K562 (cell line): ENCODE measurements around the gene ETNK2. TPM values are rescaled to one million over a fixed set of nuclear protein-coding genes. Genes with fewer than 3 reads are reported as not detected.

ENCODE experiments used
- ATAC-seq: fragments of 200-7000 bp; cut with Tn5 transposase; 3 replicates; pipeline ENCODE4 v1.9.1; 2020; ENCODE audit warnings: moderate library complexity
- BruUV-seq: library from RNA; stranded (reverse); fragments of 400-500 nt; replicated peaks from 2 replicates; lab custom pipeline; 2021; lab: Mats Ljungman, UMichigan
- CTCF ChIA-PET: fragments of 300-600 bp; formaldehyde crosslinking; extraction: SDS; loops from one replicate; lab custom pipeline; 2021; ENCODE audit warnings: low intra/inter-chr PET ratio; lab: Yijun Ruan, JAX
- POLR2A ChIA-PET: fragments of 300-600, 350-650 bp; sonication (Branson Sonifier 250); formaldehyde crosslinking; extraction: SDS; loops from one replicate; lab custom pipeline; 2021; ENCODE audit warnings: antibody characterized with exemption, inconsistent platforms; lab: Yijun Ruan, JAX
- DNase-seq, 4 experiments: peaks; one replicate each; pipeline versions ENCODE4 v3.0.0 to v3.0.0-alpha.2; 2011 to 2018; ENCODE audit warnings: low spot score in 3 of 4, mixed read lengths in 3 of 4; ENCODE audit errors: extremely low read depth in 1 of 4
- FAIRE-seq: peaks from 2 replicates; lab custom pipeline; 2011; peaks lifted over from hg19 to GRCh38; lab: Jason Lieb, UNC
- H2AFZ ChIP-seq: 2 replicates; pipeline ENCODE4 v1.6.0; 2011; ENCODE audit warnings: low read depth, low read length, control low read depth, inconsistent platforms
- H3K27ac ChIP-seq: fragments of 200-600 bp; 3 replicates; pipeline ENCODE4 v1.8.0; 2011; ENCODE audit warnings: low read depth, mild to moderate bottlenecking, control low read depth, inconsistent platforms, low read length, moderate library complexity, mixed read lengths; ENCODE audit errors: extremely low read depth
- H3K27me3 ChIP-seq, 2 experiments: fragments of 300-600 bp in 1 of 2; 2 replicates in 1 of 2; 3 replicates in 1 of 2; pipeline versions ENCODE4 v1.6.0 to v1.8.0; 2011; ENCODE audit warnings: inconsistent platforms in 2 of 2, low read length in 2 of 2, mild to moderate bottlenecking in 1 of 2, mixed read lengths in 1 of 2, moderate library complexity in 1 of 2; ENCODE audit not compliant: control insufficient read depth in 2 of 2, insufficient read depth in 2 of 2
- H3K36me3 ChIP-seq: fragments of 300-600 bp; 3 replicates; pipeline ENCODE4 v1.8.0; 2011; ENCODE audit warnings: mild to moderate bottlenecking, low read length, inconsistent platforms; ENCODE audit not compliant: control insufficient read depth, insufficient read depth
- H3K4me1 ChIP-seq, 2 experiments: fragments of 200-600 bp in 1 of 2; replicated peaks in 1 of 2; 2 replicates in 1 of 2; 3 replicates in 1 of 2; pipeline versions ENCODE4 v1.5.1 to v1.8.0; 2011; ENCODE audit warnings: inconsistent platforms in 2 of 2, low read length in 2 of 2, mild to moderate bottlenecking in 1 of 2, mixed read lengths in 1 of 2, moderate library complexity in 1 of 2; ENCODE audit not compliant: control insufficient read depth in 2 of 2, insufficient read depth in 2 of 2
- H3K4me2 ChIP-seq: 2 replicates; pipeline ENCODE4 v1.6.1; 2011; ENCODE audit warnings: low read length, control low read depth, inconsistent platforms, mixed read lengths; ENCODE audit not compliant: insufficient read depth
- H3K4me3 ChIP-seq: fragments of 200-600 bp; sonication (generic), shearing (Covaris generic); 2 replicates; pipeline ENCODE4 v1.5.1; 2016; ENCODE audit warnings: control low read depth, inconsistent platforms
- H3K79me2 ChIP-seq: fragments of 200-600 bp; 3 replicates; pipeline ENCODE4 v1.8.0; 2011; ENCODE audit warnings: low read length, inconsistent platforms; ENCODE audit not compliant: control insufficient read depth, insufficient read depth
- H3K9ac ChIP-seq, 2 experiments: 2 replicates each; pipeline versions ENCODE4 v1.6.0 to v1.6.1; 2011; ENCODE audit warnings: low read depth in 2 of 2, low read length in 2 of 2, control low read depth in 1 of 2, inconsistent platforms in 1 of 2, mild to moderate bottlenecking in 1 of 2, mixed read lengths in 1 of 2; ENCODE audit not compliant: insufficient read depth in 1 of 2
- H3K9me1 ChIP-seq: one replicate; pipeline ENCODE4 v1.6.0; 2011; ENCODE audit warnings: inconsistent platforms, mild to moderate bottlenecking, low read length, moderate library complexity; ENCODE audit not compliant: control insufficient read depth, insufficient read depth
- H3K9me3 ChIP-seq: replicated peaks from 2 replicates; pipeline ENCODE4 v1.5.1; 2011; ENCODE audit warnings: low read depth, low read length, inconsistent platforms; ENCODE audit not compliant: control insufficient read depth, insufficient read depth
- H4K20me1 ChIP-seq: replicated peaks from 2 replicates; pipeline ENCODE4 v1.6.1; 2011; ENCODE audit warnings: low read length, inconsistent platforms, mixed read lengths; ENCODE audit not compliant: control insufficient read depth, insufficient read depth
- CTBP1 ChIP-seq: fragments of 450-650 bp; IDR thresholded peaks from 2 replicates; pipeline ENCODE4 v1.6.1; 2016; ENCODE audit warnings: borderline replicate concordance
- DDX20 ChIP-seq: fragments of 450-650 bp; IDR thresholded peaks from 2 replicates; pipeline ENCODE4 v1.6.1; 2016; ENCODE audit warnings: missing genetic modification characterization, low read depth, mild to moderate bottlenecking, missing compliant biosample characterization, moderate library complexity
- HIVEP1 ChIP-seq: fragments of 250-450 bp; sonication (Bioruptor Pico); IDR thresholded peaks from 2 replicates; pipeline ENCODE4 v1.4.0; 2020; ENCODE audit warnings: mild to moderate bottlenecking
- HNRNPH1 ChIP-seq: fragments of 200-400 bp; formaldehyde crosslinking; optimal IDR thresholded peaks from 2 replicates; pipeline ENCODE3; 2017; ENCODE audit warnings: low read depth, mild to moderate bottlenecking, low read length, moderate library complexity
- HNRNPL ChIP-seq: fragments of 200-400 bp; formaldehyde crosslinking; IDR thresholded peaks from 2 replicates; pipeline ENCODE4 v1.6.1; 2017; ENCODE audit warnings: low read depth, mild to moderate bottlenecking, low read length
- MIER1 ChIP-seq: fragments of 450-650 bp; IDR thresholded peaks from 2 replicates; pipeline ENCODE4 v1.6.1; 2016; ENCODE audit warnings: antibody characterized with exemption, mild to moderate bottlenecking, low read depth
- PHF20 ChIP-seq: fragments of 450-650 bp; IDR thresholded peaks from 2 replicates; pipeline ENCODE4 v1.6.1; 2018; ENCODE audit not compliant: partially characterized antibody
- POLR2B ChIP-seq: fragments of 450-650 bp; IDR thresholded peaks from 2 replicates; pipeline ENCODE4 v1.6.1; 2018; ENCODE audit warnings: low read depth; ENCODE audit not compliant: partially characterized antibody
- TRIM28 ChIP-seq: fragments of 450-650 bp; IDR thresholded peaks from 2 replicates; pipeline ENCODE4 v1.6.1; 2017
- U2AF1 ChIP-seq: fragments of 200-400 bp; formaldehyde crosslinking; optimal IDR thresholded peaks from 2 replicates; pipeline ENCODE3; 2017; ENCODE audit warnings: mild to moderate bottlenecking, low read depth, low read length, moderate library complexity
- ZKSCAN8 ChIP-seq: fragments of 200-800 bp; sonication (Bioruptor generic); IDR thresholded peaks from 2 replicates; pipeline ENCODE4 v1.6.1; 2016; ENCODE audit warnings: missing genetic modification characterization, missing compliant biosample characterization
- ZNF23 ChIP-seq: fragments of 250-450 bp; sonication (Bioruptor Pico); IDR thresholded peaks from 2 replicates; pipeline ENCODE4 v1.4.0; 2020; ENCODE audit warnings: mild to moderate bottlenecking
- ZNF507 ChIP-seq: conservative IDR thresholded peaks from 2 replicates; pipeline ENCODE4 v1.6.1; 2017; ENCODE audit warnings: missing genetic modification characterization, missing compliant biosample characterization
- ZNF586 ChIP-seq: fragments of 450-650 bp; formaldehyde crosslinking; conservative IDR thresholded peaks from 2 replicates; pipeline ENCODE4 v1.4.0; 2020; ENCODE audit warnings: mild to moderate bottlenecking, moderate library complexity
- WGBS: fragments of 100-300 bp; shearing (Covaris generic); methylation state at CpG from one replicate; pipeline ENCODE4 v1.1.6; 2016; ENCODE audit warnings: low coverage, mixed read lengths; ENCODE audit not compliant: insufficient coverage; ENCODE audit errors: missing lambda C conversion rate; 5-methylcytosine and 5-hydroxymethylcytosine counted together
- in situ Hi-C: fragments of 300-500 bp; cut with MboI; formaldehyde crosslinking; loops from 4 replicates; pipeline ENCODE4 v1.15.0; 2018; ENCODE audit warnings: inconsistent platforms, mixed read lengths
- intact Hi-C: fragments of 100-400 bp; cut with micrococcal nuclease; formaldehyde crosslinking; loops from 2 replicates; pipeline ENCODE4 v1.14.2; 2022
- polyA plus RNA-seq, 8 experiments: library from polyadenylated mRNA; depleted of rRNA in 4 of 8; stranded (reverse) in 5 of 8; unstranded in 3 of 8; fragments of >200 nt; fragmentation: Nextera tagmentation in 2 of 8; fragmentation: Illumina TruSeq in 1 of 8; extraction: Ambion mirVana in 2 of 8; extraction: Trizol in 1 of 8; gene quantifications; 2 replicates each; pipeline versions ENCODE4 v1.2.1 to v1.2.3, GENCODE V29; 2011 to 2014; ENCODE audit warnings: inconsistent platforms in 1 of 8, missing spikeins in 1 of 8
- total RNA-seq, 7 experiments: library from RNA; depleted of rRNA in 6 of 7; stranded (reverse); fragments of >200 nt in 6 of 7; fragmentation: Illumina TruSeq in 2 of 7; extraction: Trizol in 2 of 7; gene quantifications; 2 replicates each; pipeline versions ENCODE4 v1.2.1 to v1.2.3, GENCODE V29; 2011 to 2021; ENCODE audit warnings: low replicate concordance in 1 of 7
- TF ChIP-seq, protein P1 (sequence below): fragments of 250-450 bp; sonication (Bioruptor Pico); IDR thresholded peaks from 2 replicates; pipeline ENCODE4 v1.8.0; 2021; ENCODE audit warnings: borderline replicate concordance, mild to moderate bottlenecking, moderate library complexity; ENCODE audit not compliant: poor library complexity, severe bottlenecking
- TF ChIP-seq, protein P2 (sequence below), 2 experiments: fragments of 450-650 bp; IDR thresholded peaks; 2 replicates each; pipeline ENCODE4 v1.6.1; 2016; ENCODE audit warnings: mild to moderate bottlenecking in 2 of 2, borderline replicate concordance in 1 of 2, low read depth in 1 of 2, moderate library complexity in 1 of 2

The ETNK2 gene
- total and polyA plus RNA-seq, 9 of the 15 experiments (the other 6 are each of a cell fraction or from before 2014, with no cell fraction given), result 0.03 to 0.38 (median 0.13) TPM; not detected in 4

DNA sequence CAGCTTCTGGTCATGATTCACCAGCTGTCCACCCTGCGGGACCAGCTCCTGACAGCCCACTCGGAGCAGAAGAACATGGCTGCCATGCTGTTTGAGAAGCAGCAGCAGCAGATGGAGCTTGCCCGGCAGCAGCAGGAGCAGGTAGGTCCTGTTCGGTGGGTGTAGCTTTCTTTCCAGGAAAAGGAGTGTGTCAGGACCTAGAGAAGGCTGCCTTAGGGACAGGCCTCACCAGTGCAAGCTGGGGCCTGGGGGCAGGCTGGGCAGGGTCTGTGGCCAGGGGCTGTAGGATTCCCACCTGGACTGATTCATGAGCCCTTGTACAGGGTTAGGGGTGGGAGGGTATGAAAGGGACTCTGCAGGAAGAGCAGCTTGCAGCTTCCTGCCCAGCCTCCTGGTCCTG is 35.3 kb downstream of the ETNK2 start:
- CTCF ChIA-PET, result no interaction called here
- no peak overlapping the region for H2AFZ ChIP-seq
- WGBS, result 1% methylated on average over 4 of the region's 4 CpGs
- H3K4me1 ChIP-seq, result 0 out of 5 replicates have a peak, but pooled peaks cover 0 to 2% of the 10 kb centered on the region in 2 experiments
- H3K79me2 ChIP-seq, result no peaks in the 10 kb centered on the region
- no peak overlapping the region for H3K27ac ChIP-seq
- no peaks in the 10 kb centered on the region for H3K9me3 ChIP-seq
- POLR2A ChIA-PET, result interaction anchor here (1.1 to 1.7 kb wide), 2 partner anchors 9 to 13 kb away, joined by 3 to 4 read pairs; no protein-coding TSS in a partner anchor
- ATAC-seq (no peak), FAIRE-seq (no peak), DNase-seq (no peak)
- in situ Hi-C loops (no loop called here), intact Hi-C loops (no loop called here)
- peaks cover 4 to 63% of the 10 kb centered on the region in 2 experiments; a peak in 3 of 5 replicates for H3K27me3 ChIP-seq
- no peak overlapping the region; a peak in 1 of 4 replicates for H3K9ac ChIP-seq
- H3K4me3 ChIP-seq, result no peak overlapping the region
- no peak overlapping the region for H3K4me2 ChIP-seq
- no peaks in the 10 kb centered on the region for H3K9me1 ChIP-seq
- H3K36me3 ChIP-seq, result no peaks in the 10 kb centered on the region
- no TSS peak for BruUV-seq
- peaks cover 8% of the 10 kb centered on the region; the same call in 1 of the 2 replicates for H4K20me1 ChIP-seq
- no peak for TF ChIP-seq HNRNPH1
- TF ChIP-seq HIVEP1 (CRISPR knock-in tag), result no peak
- TF ChIP-seq, protein P1, sequence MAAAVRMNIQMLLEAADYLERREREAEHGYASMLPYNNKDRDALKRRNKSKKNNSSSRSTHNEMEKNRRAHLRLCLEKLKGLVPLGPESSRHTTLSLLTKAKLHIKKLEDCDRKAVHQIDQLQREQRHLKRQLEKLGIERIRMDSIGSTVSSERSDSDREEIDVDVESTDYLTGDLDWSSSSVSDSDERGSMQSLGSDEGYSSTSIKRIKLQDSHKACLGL (CRISPR knock-in tag), result no peak
- TF ChIP-seq ZNF586 (CRISPR knock-in tag), result no peak
- TF ChIP-seq U2AF1, result no peak
- no peak for TF ChIP-seq ZKSCAN8
- no peak for TF ChIP-seq POLR2B
- no peak for TF ChIP-seq ZNF23 (CRISPR knock-in tag)
- no peak for TF ChIP-seq ZNF507 (tag)
- no peak for TF ChIP-seq HNRNPL
- no peak for TF ChIP-seq DDX20 (tag)
- TF ChIP-seq CTBP1, result no peak
- TF ChIP-seq, protein P2, sequence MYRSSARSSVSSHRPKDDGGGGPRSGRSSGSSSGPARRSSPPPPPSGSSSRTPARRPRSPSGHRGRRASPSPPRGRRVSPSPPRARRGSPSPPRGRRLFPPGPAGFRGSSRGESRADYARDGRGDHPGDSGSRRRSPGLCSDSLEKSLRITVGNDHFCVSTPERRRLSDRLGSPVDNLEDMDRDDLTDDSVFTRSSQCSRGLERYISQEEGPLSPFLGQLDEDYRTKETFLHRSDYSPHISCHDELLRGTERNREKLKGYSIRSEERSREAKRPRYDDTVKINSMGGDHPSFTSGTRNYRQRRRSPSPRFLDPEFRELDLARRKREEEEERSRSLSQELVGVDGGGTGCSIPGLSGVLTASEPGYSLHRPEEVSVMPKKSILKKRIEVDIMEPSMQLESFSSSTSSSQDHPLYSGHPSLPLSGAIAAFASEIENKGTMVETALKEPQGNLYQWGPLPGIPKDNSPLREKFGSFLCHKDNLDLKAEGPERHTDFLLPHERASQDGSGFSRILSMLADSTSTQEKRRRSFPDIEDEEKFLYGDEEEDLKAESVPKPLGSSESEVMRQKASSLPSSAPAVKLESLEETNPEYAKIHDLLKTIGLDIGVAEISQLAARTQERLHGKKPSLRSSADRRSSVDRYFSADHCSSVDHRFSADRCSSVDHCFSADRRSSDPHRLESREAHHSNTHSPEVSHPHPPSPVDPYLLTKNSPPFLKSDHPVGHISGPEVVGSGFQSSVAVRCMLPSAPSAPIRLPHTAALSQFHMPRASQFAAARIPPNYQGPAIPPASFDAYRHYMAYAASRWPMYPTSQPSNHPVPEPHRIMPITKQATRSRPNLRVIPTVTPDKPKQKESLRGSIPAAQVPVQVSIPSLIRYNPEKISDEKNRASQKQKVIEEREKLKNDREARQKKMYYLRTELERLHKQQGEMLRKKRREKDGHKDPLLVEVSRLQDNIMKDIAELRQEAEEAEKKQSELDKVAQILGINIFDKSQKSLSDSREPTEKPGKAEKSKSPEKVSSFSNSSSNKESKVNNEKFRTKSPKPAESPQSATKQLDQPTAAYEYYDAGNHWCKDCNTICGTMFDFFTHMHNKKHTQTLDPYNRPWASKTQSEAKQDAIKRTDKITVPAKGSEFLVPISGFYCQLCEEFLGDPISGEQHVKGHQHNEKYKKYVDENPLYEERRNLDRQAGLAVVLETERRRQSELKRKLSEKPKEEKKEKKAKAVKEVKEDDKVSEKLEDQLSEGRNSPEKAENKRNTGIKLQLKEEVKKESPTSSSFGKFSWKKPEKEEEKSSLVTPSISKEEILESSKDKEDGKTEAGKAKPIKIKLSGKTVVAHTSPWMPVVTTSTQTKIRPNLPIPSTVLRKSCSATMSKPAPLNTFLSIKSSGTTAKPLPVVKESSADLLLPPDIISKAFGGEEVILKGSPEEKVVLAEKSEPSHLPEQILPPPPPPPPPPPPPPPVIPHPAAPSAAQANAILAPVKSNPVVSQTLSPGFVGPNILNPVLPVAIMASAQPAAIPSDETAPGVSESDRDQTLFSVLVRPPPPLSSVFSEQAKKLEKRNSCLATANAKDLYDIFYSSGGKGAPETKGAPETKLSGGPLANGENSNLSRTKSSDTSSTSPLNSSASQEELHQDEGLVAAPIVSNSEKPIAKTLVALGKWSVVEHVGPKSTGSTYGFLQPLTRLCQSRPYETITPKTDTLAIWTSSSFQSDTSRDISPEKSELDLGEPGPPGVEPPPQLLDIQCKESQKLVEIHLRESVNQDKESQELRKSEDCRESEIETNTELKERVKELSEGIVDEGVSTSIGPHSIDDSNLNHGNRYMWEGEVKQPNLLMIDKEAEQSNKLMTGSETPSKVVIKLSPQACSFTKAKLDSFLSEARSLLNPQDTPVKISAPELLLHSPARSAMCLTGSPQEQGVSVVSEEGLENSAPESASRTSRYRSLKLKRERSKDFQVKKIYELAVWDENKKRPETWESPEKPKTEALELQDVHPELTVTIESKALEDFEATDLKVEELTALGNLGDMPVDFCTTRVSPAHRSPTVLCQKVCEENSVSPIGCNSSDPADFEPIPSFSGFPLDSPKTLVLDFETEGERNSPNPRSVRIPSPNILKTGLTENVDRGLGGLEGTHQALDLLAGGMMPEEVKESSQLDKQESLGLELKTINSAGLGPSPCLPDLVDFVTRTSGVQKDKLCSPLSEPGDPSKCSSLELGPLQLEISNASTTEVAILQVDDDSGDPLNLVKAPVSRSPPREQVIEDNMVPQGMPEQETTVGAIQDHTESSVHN (IDR thresholded peaks at IDR 0.05; ENCODE audit: borderline replicate concordance in 1 of 2, low read depth in 1 of 2), result no peak
- TF ChIP-seq MIER1, result no peak
- no peak for TF ChIP-seq PHF20
- TF ChIP-seq TRIM28, result no peak
